Midbrain (tissue), 1 donor: ENCODE results near the gene PSD.

ENCODE experiments used
- DNase-seq: peaks from one replicate; lab custom pipeline; 2025; lab: John Stamatoyannopoulos, UW

The PSD gene

DNA sequence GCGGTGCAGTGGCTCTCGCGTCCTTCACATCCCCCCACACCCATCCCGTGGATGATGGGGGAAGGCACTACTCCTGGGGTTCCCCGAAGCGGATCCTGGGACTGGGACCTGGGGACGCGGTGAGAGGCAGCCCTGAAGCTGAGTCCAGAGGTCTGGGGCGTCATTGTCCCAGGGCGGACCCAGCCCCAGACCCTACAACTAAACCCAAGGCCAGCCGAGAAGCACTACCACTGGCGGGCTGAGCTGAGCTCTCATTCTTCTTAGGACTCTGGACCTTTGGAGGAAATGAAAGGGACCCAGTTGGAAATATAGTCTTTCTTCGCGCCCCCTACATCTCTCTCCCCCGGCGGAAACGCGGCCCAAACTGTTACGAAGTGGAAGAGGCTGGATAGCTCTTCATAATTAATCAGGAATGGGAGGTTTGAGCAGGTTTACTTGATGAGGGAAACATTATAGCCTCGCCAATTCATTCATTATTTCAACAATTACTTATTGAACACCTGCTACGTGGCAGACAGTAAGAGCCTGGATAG is 1.7 kb upstream of the PSD start:
- DNase-seq: no peak

DNA sequence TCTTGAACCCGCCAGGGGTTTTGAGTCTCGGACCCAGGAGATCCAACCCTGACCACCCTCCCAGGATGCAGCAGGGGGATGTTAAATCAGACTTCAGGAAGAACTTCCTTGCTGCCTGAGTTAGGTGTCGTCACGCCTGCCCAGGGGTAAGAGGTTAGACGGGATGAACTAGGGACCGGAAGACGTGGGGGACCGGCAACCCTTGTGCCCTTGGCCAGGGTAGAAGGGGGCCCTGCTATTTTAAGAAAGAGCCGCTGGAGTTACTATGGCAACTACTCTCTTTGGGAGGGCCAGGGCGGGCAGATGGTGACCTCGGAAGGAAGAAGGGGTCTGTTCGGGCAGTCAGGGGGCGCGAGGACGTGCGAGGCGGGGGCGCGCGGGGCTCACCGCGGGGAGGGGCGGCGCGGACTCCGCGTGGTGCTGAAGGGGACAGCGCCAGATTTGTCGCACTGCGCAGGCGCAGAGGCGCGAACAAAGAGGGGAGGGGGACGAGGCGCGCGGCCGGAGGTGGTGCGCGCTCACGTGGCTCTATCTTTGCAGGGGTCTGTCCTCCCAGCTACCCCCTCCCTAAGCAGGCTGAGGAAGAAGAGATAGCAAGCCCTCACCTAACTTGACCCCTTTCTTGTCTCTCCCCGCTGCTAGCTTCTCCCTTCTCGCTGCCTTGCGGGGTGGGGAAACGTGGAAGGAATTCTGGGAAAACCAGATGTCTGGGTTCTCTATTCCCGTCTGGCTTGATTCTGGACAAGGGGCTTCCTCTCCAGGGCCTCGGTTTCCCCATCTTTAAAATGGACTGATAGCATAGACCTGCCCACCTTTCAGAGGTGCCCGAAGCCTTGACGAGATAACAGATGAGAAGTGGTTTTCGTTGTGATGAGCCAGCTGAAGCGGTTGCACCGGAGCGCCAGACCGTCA is 940 bp upstream of the PSD start:
- DNase-seq: peak; percentile 87

DNA sequence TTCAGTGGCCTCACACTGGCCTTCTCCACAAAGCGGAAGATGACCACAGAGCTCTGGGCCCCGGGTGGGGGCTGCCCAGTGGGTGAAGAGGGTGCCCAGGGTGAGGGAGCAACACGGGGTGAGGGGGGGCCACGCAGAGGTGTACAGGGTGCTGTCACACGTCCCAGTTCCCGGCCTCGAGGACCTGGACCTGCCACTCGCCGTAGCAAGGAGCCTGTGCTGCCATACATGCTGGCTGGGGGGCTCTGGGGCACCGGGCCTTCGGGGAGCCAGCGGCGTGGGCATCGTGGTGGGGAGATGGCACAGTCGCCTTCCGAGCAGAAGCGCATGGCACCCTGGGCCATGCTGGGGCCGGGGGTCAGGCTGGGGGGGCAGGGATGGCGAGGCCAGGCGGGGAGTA is 1.9 kb downstream of the PSD start:
- no peak for DNase-seq

DNA sequence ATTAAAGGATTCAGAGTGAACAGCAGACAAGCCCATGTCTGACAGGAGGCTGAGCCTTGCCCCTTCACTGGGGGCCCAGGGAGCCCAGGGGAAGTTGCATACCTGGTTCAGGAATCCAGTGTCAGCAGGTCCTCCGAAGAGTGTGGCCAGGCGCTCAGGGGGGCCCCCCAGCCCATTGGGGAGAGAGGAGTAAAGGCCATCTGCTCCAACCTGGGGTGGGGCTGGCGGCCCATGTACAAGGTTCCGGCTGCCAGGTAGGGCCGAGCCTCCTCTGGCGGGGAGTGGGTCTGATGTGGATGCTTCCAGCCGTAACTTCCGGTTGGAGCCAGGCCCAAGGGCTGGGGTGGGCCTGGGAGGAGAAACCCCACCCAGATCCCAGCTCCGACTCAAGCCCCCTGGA is 2.3 kb downstream of the PSD start:
- DNase-seq: no peak

DNA sequence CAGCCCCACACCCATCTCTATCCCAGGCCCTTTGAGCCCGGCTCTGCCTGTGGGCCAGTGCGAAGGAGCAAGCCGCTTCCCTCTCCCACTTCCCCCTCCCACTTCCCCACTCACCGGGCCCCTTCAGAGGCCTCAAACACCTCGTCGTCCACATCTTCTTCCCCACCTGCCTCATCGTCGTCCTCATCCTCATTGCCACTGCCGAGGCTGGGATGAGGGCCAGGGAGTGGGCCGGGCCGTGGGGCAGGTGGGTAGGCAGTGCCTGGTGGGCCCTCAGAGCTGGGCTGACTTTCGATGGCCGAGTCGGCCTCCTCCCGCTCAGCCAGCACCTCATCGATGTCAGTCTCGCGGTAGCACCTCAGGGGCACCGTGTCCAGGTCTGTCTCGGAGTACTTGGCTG is 3.8 kb downstream of the PSD start:
- DNase-seq: no peak

DNA sequence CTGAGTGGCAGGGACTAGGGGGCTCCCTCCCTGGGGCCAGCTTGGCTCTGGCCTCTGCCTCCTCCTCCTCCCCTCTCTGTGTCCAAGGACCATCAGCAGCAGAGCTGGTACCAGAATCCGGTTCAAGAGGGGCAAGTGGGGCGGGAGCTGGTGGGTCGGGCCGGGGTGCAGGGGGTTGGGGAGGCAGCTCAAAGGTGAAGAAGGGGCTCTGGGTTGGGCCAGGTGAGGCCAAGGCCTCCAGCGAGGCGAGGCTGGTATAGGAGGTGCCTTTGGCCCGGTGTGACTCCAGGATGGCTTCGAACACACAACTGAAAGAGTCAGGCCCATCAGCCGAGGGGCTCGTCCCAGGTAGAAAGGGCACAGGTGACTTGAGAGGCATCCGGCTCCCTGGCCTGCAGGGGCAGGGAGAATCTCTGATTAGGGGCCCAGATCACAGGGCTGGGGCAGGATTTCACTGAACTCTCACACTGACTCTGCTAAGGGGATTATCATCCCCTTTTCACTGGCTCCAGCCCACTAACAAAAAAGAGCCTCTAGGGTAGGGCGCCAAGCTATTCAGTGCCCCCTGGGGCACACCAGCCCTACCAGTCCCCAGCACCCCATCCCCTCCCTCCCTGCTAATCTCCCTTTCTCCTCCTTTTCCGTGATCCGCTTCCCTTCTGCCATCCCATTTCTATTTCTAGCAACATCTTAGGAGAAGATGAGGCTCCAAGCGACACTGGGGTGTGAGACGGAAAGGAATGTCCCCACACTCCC is 4.6 kb downstream of the PSD start:
- DNase-seq: no peak

DNA sequence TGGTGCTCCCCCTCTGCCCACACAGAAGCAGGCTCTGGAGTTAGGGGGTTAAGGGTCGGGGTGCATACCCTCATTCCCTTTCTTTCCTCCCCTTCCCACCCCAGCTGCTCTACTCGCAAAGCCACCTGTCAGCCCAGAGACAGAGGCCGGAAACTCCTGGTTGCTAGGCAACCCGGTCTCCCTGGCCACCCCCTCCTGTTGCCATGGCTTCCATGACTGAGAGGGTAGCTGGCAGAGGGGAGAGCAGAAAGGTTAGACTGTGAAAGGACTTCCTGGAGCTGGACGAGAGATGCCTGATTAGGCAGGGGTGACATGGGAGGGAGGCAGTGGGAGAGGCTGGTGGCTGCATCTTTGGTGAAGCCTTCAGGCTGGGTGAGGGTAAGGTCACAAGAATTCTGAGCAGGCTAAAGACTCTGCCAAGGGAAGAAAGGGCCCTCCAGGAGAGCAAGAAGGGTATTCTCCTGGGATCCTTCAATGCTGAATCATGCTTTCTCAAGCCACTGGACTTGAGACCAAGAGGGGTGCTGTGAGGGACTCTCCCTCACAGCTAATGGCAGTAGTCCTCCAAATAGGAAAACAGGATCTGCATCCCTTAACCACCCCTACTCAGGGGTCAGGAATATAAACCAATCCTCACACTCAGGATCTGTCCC is 5.4 kb downstream of the PSD start:
- DNase-seq: peak; percentile 21

DNA sequence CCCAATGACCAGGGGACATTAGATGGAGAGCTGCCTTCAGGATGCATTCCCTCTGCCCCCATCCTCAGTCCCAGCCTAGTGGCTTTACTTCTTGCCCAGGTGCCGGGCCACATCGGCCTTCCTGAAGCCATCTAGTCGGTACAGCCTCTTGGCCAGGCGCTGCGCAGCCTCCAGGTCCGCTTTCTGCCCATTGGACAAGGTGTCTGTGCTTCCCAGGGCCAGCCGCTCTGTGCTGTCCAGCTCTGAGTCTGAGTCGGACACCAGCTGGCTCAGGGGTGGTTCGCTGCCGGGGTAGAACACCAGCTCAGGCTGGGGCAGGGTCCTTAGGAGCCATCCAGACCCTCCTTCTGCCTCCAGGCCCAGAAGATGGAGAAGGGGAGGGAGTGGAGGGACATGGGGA is 6.3 kb downstream of the PSD start:
- DNase-seq: no peak

DNA sequence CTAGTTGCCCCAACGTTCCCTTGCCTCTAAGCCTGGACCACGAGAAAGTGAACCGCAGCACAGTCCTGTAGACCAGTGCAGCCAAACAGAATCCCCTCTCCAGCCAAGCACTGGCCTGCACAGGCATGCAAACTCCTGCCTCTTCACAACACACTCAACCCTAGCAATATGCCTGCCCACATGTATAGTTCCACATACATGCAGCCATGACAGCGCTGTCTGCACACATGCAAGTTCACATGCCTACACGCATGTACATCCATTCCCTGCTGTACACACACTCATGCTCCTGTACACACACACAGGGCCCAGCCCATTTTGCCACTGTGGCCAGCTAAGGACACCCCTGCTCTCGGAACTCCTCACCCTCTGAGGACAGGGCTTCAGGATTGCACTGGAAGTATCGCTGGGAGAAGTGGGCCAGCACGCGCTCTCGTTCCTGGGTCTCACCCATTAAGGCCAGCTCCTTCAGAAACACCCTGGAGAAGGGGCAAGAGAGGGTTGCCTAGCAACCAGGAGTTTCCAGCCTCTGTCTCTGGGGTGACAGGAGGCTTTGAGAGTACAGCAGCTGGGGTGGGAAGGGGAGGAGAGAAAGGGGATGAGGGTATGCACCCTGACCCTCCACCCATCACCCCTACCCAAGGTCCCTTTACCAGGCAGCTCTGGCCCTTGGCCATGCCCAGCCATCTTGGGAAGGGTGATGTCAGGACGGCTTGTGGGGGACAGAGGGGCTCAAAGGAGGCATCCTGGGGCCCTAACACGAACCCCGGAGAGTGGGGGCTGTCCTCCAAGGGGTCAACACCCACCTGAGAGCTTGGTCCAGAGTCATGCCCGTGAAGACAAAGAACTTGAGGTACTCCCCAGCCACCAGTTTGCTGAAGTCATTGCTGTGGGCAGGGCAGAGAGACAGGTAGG is 7.0 kb downstream of the PSD start:
- DNase-seq: no peak

DNA sequence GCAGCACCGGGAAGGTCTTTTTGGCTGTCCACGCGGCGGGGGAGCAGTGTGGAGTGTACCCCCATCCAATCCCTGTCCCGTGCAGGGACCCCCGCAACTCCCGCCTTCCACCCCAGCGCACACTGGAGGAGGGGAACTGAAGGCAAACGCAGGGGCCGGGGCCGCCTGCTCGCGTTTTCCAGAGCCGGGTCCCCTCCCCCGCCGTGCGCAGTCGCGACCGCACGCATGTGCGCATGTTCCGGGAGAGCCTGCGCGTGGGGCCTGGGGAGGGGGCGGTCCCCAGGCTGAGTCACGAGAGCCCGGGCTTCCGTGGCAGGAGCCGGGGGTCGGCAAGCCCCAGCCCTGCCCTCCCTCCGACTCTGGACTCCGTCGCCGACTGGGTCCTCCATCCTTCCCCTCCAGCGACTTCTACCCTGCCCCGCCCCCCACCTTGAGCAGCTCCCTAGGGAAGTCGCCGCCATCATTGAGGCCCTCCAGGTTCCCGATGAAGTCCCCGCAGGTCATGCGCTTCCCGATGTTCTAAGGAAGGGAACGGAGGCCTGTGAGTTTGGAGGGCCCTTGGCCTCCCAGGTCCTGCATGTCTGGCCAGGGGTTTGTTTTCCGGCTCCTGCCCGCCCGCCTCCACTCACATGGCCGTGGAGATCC is 8.0 kb downstream of the PSD start:
- peak; percentile 14 for DNase-seq

DNA sequence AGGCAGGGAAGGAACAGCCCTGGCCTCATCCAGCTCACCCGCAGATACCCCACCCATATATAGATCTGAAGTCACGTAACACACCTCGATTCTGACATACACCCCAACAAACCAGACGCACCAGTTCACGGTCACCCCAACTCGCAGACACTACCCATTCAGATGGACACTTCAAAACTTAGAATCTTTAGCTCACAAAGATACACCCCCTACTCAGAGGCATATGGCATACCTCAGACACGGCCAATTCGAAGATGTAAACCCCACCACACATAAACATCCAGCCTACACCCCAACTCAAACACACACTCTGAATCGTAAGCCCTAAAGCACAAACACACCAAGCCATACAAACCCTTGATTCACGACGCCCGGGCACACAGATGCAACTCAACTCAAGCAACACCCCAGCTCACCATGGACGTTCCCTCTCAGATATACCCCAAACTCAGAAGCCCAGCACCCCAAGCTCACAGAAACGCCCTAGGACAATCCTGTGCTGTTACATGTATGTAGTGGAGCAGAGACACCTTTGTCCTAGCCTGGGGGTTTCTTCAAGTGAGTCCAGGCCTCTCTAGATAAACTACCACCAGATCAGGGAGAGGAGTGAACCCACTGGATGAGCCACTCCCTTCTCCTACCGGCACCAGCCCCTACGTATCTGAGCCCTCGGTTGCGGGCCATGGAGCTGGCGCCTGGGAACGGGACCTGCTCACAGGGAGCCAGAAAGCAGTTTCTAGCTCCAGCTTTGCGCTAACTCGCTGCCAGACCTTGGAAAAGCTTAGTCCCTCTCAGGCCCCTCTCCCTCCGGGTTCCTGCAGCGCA is 8.8 kb downstream of the PSD start:
- no peak for DNase-seq

DNA sequence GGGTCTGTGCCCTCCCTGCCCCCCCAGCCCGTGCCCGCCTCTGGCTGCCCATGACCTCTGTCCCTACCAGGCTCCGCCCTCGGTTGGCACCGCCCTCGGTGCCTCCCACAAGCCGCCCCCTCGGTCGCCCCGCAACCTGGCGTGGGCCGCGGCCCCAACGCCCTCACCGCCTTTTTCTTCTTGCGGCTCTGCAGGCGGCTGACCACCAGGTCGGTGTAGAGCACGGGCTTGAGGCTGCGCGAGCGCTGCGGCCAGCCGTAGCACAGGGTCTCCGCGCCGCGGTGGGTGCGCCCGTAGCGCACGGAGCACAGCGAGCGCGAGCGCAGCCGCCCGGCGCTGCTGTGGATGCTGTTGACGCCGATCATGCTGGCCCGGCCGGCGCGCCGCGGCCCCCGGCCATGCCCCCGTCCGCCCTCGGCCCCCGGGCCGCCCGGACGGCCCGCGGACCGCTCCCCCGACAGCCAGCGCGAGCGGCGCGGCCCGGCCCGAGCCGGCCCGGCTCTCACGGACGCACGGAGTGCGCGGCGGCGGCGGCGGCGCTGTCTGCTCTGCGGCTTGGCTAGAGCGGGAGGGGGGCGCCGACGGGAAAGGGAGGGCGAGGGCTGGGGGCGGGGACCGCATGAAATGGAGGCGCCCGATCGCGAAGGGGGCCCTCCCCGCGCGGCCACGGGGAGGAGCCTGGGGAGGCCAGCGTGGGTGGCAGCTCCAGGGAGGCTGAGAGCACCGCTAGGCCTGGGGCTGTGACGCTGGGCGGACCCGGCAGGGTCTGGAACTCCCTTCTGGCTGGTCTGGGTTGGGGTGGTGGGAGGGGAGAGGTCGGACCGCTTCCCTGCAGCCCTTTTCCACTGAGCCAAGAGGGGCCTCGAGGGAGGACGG is 9.6 kb downstream of the PSD start:
- DNase-seq: peak; percentile 39

DNA sequence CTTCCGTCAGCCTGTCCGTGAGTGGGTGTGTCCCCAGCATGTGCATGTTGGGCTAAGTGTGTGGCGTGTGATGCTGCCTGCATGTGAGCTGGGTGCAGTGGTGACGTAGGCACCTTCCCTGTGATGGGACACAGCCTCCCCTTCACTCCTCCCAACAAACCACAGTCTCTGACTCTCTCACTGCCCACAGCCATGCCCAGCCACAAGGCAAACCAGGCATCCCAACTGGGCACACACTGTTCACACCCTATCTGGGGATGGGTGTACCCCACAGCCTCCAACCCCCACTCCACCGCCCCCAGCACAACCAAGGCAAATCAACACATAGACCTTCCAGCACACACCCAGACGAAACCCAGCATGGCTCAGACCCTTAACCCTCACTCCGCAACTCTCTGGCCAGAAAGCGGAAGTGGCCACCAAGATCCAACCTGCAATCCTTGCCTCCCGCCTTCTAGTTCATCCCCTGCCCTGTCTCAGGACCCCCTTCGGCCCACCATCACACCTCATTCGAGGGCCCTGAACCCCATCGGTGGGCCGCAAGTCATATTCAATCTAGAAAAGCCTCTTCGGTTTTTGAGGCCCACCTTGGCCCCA is 10.4 kb downstream of the PSD start:
- no peak for DNase-seq

DNA sequence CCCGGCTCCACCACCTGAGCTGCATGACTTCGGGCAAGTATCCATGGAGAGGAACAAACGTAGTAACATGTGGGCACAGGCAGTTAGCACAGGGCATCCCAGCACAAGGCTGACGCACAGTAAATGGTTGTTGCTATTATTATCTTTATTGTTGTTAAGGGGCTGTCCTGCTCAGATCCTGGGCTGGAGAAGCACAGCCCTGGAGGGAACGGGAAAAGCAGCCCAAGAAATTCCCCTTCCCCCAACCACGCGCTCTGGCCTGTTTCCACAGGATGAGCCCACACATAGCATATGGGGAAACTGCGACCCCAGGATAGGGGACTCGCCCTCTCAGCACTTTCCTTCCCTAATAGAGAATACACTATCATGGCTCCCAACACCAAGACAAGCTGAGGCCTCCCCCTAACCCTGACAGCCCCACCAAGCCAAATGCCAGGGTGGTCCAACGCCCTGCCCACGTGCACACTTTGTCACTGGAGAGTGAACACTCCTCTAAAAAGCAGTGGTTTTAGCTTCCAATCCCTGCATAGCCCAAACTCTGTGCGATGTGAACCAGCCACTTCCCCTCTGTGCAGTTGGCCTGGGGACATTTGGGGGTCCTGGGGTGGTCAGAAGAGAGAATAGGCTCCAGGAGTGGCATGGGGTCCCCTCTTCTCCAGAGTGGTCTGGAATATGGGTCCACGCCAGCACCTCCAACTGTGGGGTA is 11.0 kb downstream of the PSD start:
- no peak for DNase-seq

DNA sequence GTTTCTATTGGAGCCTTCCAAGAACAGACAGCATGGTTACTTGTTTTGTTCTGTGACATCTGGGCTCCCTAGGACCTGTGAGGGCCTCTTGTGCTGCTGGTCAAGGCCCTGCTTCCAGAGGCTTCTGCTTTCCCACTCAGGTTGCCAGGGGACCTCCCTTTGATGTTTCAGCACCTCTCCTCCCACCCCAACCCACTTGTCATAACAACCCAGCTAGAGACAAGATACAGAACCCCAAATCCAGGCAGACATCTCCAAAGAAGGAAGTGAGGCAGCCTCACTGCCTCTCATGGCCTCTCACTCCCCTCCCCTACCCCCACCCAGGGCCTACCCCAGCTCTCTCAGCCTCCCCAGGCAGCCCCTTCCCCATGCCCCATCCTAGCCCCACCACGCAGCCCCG is 11.8 kb downstream of the PSD start:
- DNase-seq: no peak

DNA sequence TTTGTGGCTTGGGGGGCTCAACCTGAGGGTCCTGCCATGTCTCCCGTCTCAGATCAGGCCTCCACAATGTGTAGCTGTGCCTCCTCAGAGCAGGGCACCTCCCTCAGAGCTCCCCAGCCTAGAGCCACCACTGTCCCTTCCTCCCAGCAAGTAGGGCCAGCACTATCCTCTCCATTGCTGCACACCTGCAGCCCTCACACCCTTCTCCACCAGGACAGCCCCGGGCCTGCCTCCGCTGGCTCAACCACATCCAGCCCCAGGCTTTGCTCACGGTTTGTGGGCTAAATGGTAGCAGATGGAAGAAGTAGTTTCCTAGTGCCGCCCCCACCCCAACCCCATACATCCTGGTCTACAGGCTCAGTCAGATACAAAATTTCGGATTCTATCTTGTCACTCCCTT is 13.0 kb downstream of the PSD start:
- DNase-seq: no peak

DNA sequence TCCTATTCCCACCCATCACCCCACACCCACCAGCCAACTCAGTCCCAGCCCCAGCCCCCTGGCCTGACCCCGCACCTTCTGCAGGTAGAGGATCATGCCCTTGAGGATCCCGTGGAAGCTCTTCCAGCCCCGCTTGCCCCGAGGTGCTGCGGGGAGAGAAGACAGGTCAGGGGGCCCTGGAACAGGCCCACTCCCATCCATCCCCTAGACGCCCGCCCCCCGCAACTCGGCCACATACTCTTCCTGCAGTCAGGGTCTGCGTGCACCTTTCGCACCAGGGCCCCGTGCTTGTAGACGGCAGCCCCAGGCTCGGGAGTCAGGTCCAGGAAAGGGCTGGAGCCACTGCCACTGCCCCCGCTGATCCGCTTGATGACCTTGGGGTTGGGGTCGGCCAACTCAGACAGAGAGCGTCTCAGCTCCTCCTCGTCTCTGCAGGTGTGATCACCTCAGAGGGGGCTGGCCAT is 13.4 kb downstream of the PSD start:
- DNase-seq: no peak
